Measurements from ENCODE around the gene CENPX. TPM values are rescaled to one million over a fixed set of nuclear protein-coding genes. Genes with fewer than 3 reads are reported as not detected.

The CENPX gene
- total and polyA plus RNA-seq, 2 of the 13 experiments (the other 11 are each of a cell fraction or from before 2014, with no cell fraction given): 92.7 to 170 TPM

GRCh38 chr17:82035956-82036633 lies 13.4 kb upstream of the CENPX start:
- WGBS (ENCODE audit: low lambda C conversion rate): 97% methylated on average over 8 of the region's 20 CpGs
- Histone ChIP-seq H3K4me1 (ENCODE audit: insufficient read depth, low read length) (peaks cover 54% of the 10 kb centered on the region), H3K9me3 (ENCODE audit: low read length) (no peaks in the 10 kb centered on the region), H3K36me3 (replicated peaks in 1 of 2; ENCODE audit: control insufficient read depth in 1 of 2, insufficient read depth in 2 of 2, low read length in 2 of 2) (peaks cover 5 to 12% of the 10 kb centered on the region in 2 experiments), H2AFZ (ENCODE audit: low read length) (no peak overlapping the region), H3K4me3 (replicated peaks in 1 of 3; ENCODE audit: insufficient read depth in 1 of 3, low read depth in 2 of 3, low read length in 3 of 3) (peak overlapping the region; percentile 87 to 98 (median 93)), H3K27me3 (ENCODE audit: control insufficient read depth in 1 of 2, insufficient read depth in 2 of 2, low read length in 2 of 2) (no peaks in the 10 kb centered on the region), H3K9ac (ENCODE audit: insufficient read depth, low read depth, low read length) (peak overlapping the region; percentile 91), H3K27ac (ENCODE audit: extremely low read length, insufficient read depth, low read length) (peak overlapping the region; percentile 91), H3K79me2 (ENCODE audit: insufficient read depth, low read length) (peaks cover 13% of the 10 kb centered on the region), H4K20me1 (ENCODE audit: insufficient read depth, low read length) (peaks cover 20% of the 10 kb centered on the region), H3K4me2 (ENCODE audit: low read depth, low read length) (peak overlapping the region; percentile 95)
- in situ Hi-C loops (cut with HindIII; ENCODE audit: extremely low pct_ligation_motif_present, low pct_unique_long_range_greater_than_20kb): loop anchor here (5.0 kb wide), 1 partner anchor 121 kb away; no protein-coding TSS in a partner anchor
- DNase-seq (ENCODE audit: low spot score) (no peak), ATAC-seq (no peak), FAIRE-seq (no peak)
- CTCF ChIA-PET (ENCODE audit: low intra/inter-chr PET ratio, low total read pairs): interaction anchor here (1.8 kb wide), 1 partner anchor 77 kb away, joined by 7 read pairs; no protein-coding TSS in a partner anchor
- BruUV-seq (replicated peaks): TSS peak; percentile 72
- intact Hi-C loops (cut with micrococcal nuclease; ENCODE audit: unreplicated experiment): loop anchor here (2.0 to 5.0 kb wide), 2 partner anchors 67 to 116 kb away; no protein-coding TSS in a partner anchor
- POLR2A ChIA-PET: interaction anchor here (0.9 to 6.2 kb wide), 9 partner anchors 13 to 206 kb away, joined by 3 to 112 read pairs (median 20); partner anchors contain the start of genes CENPX, FASN and LRRC45
- TF ChIP-seq TFE3 (CRISPR knock-in tag; IDR thresholded peaks at IDR 0.05): no peak
- no peak for TF ChIP-seq MAFF (IDR thresholded peaks at IDR 0.05; ENCODE audit: low read depth, low read length)
- no peak for TF ChIP-seq PHF20 (CRISPR knock-in tag; IDR thresholded peaks at IDR 0.05)
- TF ChIP-seq ZBTB4 (CRISPR knock-in tag; IDR thresholded peaks at IDR 0.05; ENCODE audit: borderline replicate concordance): 0 out of 2 replicates have a peak, but pooled peaks have one; percentile 8
- no peak for TF ChIP-seq FOXP1 (IDR thresholded peaks at IDR 0.05)
- TF ChIP-seq FOXP1 (CRISPR knock-in tag; IDR thresholded peaks at IDR 0.05): no peak
- no peak for TF ChIP-seq ZNF382 (CRISPR knock-in tag; IDR thresholded peaks at IDR 0.05; ENCODE audit: borderline replicate concordance)
- peak; percentile 52; the same call in 1 of the 2 replicates for TF ChIP-seq REL (CRISPR knock-in tag; conservative IDR thresholded peaks at IDR 0.05)
- TF ChIP-seq BCL3 (CRISPR knock-in tag; IDR thresholded peaks at IDR 0.05): 0 out of 2 replicates have a peak, but pooled peaks have one; percentile 3
- no peak for TF ChIP-seq FIP1L1 (IDR thresholded peaks at IDR 0.05; ENCODE audit: borderline replicate concordance, insufficient read depth, low read depth, low read length)
- TF ChIP-seq ZNF776 (CRISPR knock-in tag; IDR thresholded peaks at IDR 0.05): peak; percentile 24; the same call in 1 of the 2 replicates
- TF ChIP-seq BRD4 (CRISPR knock-in tag; IDR thresholded peaks at IDR 0.05): 0 out of 2 replicates have a peak, but pooled peaks have one; percentile 40
- TF ChIP-seq ZFP82 (CRISPR knock-in tag; IDR thresholded peaks at IDR 0.05; ENCODE audit: borderline replicate concordance): no peak
- no peak for TF ChIP-seq ZNF530 (CRISPR knock-in tag; IDR thresholded peaks at IDR 0.05; ENCODE audit: low read depth)
- TF ChIP-seq NFIB (CRISPR knock-in tag; IDR thresholded peaks at IDR 0.05; ENCODE audit: borderline replicate concordance): peak; percentile 67; the same call in 1 of the 2 replicates
- 0 out of 2 replicates have a peak, but pooled peaks have one; percentile 63 for TF ChIP-seq EED (CRISPR knock-in tag; IDR thresholded peaks at IDR 0.05)
- no peak for TF ChIP-seq SKI (IDR thresholded peaks at IDR 0.05; ENCODE audit: partially characterized antibody)

Measured in HepG2 (cell line).